ENCODE results near the gene TMEM9B.

Gene TMEM9B

DNA sequence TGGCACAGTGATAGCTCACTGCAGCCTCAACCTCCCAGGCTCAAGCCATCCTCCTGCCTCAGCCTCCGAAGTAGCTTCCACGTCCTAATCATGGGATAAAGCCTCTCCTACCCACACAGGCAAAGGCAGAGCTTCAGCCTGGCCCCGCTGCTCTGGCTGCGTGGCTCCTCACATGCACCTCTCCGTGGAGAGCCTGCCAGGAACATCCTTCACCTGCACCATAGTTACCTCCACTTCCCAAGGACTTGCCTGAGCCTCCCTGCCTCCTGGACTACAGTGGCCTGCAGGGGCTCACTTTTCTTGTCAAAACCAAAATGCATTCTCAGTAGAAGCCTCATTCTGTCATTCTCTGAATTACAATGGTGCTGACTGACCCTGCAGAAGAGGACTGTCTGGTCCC is 38.0 kb downstream of the TMEM9B start:
- Histone ChIP-seq H3K27me3 (ENCODE audit: control insufficient read depth in 1 of 2, insufficient read depth in 2 of 2, low read length in 2 of 2) (no peaks in the 10 kb centered on the region), H3K4me3 (ENCODE audit: low read depth in 1 of 2, low read length in 2 of 2) (no peak overlapping the region), H3K9ac (ENCODE audit: low read length) (no peak overlapping the region), H3K27ac (ENCODE audit: low read depth, low read length) (no peak overlapping the region), H3K36me3 (ENCODE audit: insufficient read depth, low read length) (peaks cover 24% of the 10 kb centered on the region), H3K4me1 (ENCODE audit: insufficient read depth, low read length) (no peaks in the 10 kb centered on the region), H3K9me3 (ENCODE audit: low read length) (no peaks in the 10 kb centered on the region)

DNA sequence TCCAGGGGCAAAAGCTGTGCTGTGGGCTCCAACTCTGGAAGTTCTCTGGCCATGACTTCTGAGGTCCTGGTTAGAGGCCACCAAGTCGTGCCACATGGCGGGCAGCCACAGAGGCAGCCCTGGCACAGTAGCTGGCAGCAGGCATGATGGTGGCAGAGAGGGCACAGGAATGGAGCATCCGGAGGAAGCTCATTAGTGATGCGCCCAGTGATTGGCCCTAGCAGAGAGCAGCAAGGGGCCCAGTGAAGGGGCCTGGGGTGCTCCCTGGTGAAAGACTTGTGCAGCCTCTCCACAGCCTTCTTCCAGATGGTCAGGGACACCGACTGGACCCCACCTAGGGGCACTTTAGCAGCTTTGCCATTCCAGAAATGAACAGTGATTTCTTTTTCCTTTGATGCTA is 38.5 kb downstream of the TMEM9B start:
- peaks cover 29% of the 10 kb centered on the region for H3K36me3 ChIP-seq (ENCODE audit: insufficient read depth, low read length)
- no peak overlapping the region for H3K4me3 ChIP-seq (ENCODE audit: low read depth in 1 of 2, low read length in 2 of 2)
- no peaks in the 10 kb centered on the region for H3K9me3 ChIP-seq (ENCODE audit: low read length)
- no peaks in the 10 kb centered on the region for H3K4me1 ChIP-seq (ENCODE audit: insufficient read depth, low read length)
- no peaks in the 10 kb centered on the region for H3K27me3 ChIP-seq (ENCODE audit: control insufficient read depth in 1 of 2, insufficient read depth in 2 of 2, low read length in 2 of 2)
- no peak overlapping the region for H3K27ac ChIP-seq (ENCODE audit: low read depth, low read length)
- no peak overlapping the region for H3K9ac ChIP-seq (ENCODE audit: low read length)

DNA sequence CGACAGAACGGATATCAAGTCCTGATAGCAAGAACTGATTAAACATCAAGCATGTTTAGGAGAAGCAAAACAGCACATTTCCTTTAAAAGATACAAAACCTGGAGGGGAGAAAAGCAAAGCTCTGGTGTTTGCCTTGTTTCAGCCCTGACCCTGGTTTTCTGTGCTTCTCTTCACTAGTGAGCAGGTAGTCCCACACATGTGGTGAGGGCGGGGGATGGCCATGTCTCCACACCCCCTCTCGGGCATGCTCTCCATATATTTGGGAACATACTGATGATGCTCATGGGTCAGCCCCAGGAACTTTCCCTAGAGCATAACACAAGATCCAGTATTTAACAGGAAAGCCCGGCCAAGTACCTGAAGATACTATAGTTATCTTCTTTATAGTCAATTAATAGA is 41.6 kb downstream of the TMEM9B start:
- peaks cover 4% of the 10 kb centered on the region for H3K4me1 ChIP-seq (ENCODE audit: insufficient read depth, low read length)
- no peaks in the 10 kb centered on the region for H3K9me3 ChIP-seq (ENCODE audit: low read length)
- H3K9ac ChIP-seq (ENCODE audit: low read length): no peak overlapping the region
- no peak overlapping the region for H3K4me3 ChIP-seq (ENCODE audit: low read depth in 1 of 2, low read length in 2 of 2)
- no peak overlapping the region for H3K27ac ChIP-seq (ENCODE audit: low read depth, low read length)
- H3K36me3 ChIP-seq (ENCODE audit: insufficient read depth, low read length): peaks cover 47% of the 10 kb centered on the region
- H3K27me3 ChIP-seq (ENCODE audit: control insufficient read depth in 1 of 2, insufficient read depth in 2 of 2, low read length in 2 of 2): no peaks in the 10 kb centered on the region

DNA sequence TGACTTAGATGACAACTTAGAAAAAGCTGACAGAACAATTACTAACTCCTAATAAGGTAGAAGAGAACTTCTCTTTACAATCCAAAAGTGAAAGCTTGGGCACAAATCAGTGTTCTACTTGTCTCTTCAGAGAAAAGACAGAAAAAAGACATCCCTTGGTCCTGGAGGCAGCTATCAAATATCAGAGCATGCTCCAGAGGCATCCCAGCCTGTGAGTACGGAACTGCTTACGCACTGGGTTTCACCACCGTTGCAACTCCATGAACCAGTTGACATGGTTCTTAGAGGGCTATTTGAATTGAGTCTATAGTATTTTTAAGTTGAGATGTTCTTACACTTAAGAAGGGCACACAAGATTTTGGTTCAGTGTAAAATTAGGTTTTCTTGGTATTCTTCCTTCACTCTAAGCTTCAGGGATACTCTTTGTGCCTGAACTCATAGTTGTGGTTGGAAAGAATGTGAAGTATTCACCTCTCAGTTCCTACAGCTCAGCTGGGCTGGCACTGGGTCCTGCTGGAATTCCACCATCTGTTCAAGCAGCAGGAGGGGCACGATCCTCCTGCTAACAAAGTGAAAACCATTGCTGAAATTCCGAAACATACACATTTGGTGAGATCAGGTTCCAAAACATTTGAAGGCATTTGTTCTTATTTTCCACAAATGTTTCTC is 47.0 kb downstream of the TMEM9B start:
- no peaks in the 10 kb centered on the region for H3K27me3 ChIP-seq (ENCODE audit: control insufficient read depth in 1 of 2, insufficient read depth in 2 of 2, low read length in 2 of 2)
- peak overlapping the region; percentile 67 for H3K27ac ChIP-seq (ENCODE audit: low read depth, low read length)
- H3K9me3 ChIP-seq (ENCODE audit: low read length): no peaks in the 10 kb centered on the region
- no peak overlapping the region for H3K9ac ChIP-seq (ENCODE audit: low read length)
- peak overlapping the region in 1 of 2 donors; percentile 46 for H3K4me3 ChIP-seq (ENCODE audit: low read depth in 1 of 2, low read length in 2 of 2)
- peaks cover 37% of the 10 kb centered on the region for H3K4me1 ChIP-seq (ENCODE audit: insufficient read depth, low read length)
- peaks cover 42% of the 10 kb centered on the region for H3K36me3 ChIP-seq (ENCODE audit: insufficient read depth, low read length)

DNA sequence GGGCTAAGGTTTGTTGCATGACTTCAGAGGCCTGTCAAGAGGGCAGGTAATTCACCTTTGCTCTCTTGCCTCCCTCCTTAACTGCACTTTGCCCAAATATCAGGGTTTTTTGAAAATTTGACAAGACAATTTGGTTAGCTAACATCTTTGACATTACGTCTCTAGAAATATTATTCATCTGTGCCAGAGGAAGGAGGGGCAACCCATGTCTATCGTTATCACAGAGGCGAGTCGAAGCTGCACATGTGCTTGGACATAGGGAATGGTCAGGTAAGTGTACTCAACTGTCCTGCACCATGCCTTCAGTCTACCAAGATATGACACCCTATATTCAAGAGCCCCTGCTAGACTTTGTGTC is 49.6 kb downstream of the TMEM9B start:
- no peak overlapping the region for H3K27ac ChIP-seq (ENCODE audit: low read depth, low read length)
- no peaks in the 10 kb centered on the region for H3K9me3 ChIP-seq (ENCODE audit: low read length)
- H3K4me3 ChIP-seq (ENCODE audit: low read depth in 1 of 2, low read length in 2 of 2): peak overlapping the region in 1 of 2 donors; percentile 8
- peak overlapping the region; percentile 1 for H3K9ac ChIP-seq (ENCODE audit: low read length)
- H3K4me1 ChIP-seq (ENCODE audit: insufficient read depth, low read length): peaks cover 43% of the 10 kb centered on the region
- peaks cover 16% of the 10 kb centered on the region for H3K36me3 ChIP-seq (ENCODE audit: insufficient read depth, low read length)
- no peaks in the 10 kb centered on the region for H3K27me3 ChIP-seq (ENCODE audit: control insufficient read depth in 1 of 2, insufficient read depth in 2 of 2, low read length in 2 of 2)

DNA sequence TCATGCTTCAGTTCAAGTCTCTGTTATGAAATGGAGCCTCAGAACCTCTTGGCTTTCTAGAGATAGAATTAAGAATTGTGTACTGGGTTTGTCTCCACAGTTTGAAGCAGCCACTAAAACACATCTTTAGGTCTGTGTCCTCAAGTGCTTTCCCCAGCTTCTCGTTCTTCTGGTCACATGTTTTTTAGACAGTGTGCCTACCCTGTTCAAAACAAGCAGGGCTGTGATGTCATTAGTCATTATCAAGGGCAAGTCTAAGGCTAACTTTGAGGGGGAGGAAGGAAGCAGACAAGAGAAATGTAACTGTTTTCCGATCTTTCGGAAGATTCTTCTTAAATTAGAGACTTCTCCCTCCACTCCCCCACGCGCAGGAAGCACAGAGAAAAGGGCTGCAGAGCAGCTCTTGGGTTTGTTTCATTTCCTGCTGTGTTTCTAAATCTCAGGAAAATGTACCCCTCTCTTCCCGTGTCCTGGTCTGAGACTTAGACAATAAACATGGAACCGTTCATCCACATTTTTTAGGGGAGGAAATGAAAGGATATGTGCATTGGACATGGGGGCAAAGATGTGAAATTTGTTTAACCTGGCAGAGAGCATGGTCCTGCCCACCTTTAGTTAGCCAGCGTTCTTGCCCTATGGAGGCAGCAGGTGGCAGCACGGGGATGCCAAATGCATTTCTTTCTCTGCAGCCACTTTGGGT is 50.1 kb downstream of the TMEM9B start:
- Histone ChIP-seq H3K9ac (ENCODE audit: low read length) (peak overlapping the region; percentile 1), H3K27me3 (ENCODE audit: control insufficient read depth in 1 of 2, insufficient read depth in 2 of 2, low read length in 2 of 2) (no peaks in the 10 kb centered on the region), H3K4me3 (ENCODE audit: low read depth in 1 of 2, low read length in 2 of 2) (peak overlapping the region in 1 of 2 donors; percentile 8), H3K9me3 (ENCODE audit: low read length) (no peaks in the 10 kb centered on the region), H3K27ac (ENCODE audit: low read depth, low read length) (peak overlapping the region; percentile 69), H3K4me1 (ENCODE audit: insufficient read depth, low read length) (peaks cover 44% of the 10 kb centered on the region), H3K36me3 (ENCODE audit: insufficient read depth, low read length) (peaks cover 15% of the 10 kb centered on the region)

DNA sequence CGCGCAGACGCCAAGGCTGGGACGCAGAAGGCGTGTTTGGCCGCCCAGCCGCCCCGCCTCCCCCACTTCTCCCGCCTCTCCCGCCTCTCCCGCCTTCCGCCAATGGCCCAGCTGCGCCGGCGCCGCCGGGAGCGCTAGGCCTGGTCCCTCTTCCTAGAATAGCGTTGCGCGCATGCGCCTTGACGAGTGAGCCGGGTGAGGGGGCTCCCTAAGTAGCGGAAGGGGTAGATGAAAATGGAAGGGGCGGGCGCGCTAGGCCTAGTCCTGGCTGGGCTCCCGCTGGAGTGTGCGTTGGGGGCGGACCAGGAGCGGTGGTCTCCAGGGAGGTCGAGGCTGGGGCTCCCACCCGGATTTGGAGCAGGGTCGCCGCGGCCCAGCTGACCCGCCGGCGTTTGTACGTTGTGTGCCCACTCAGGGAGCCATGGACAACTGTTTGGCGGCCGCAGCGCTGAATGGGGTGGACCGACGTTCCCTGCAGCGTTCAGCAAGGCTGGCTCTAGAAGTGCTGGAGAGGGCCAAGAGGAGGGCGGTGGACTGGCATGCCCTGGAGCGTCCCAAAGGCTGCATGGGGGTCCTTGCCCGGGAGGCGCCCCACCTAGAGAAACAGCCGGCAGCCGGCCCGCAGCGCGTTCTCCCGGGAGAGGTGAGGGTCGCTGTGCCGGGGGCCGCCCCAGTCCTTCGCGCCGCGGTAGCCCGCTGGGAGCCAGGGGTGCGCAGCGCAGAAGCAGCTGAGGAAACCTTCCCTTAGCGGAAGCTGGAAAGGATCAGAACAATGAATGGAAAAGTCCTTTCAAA is 53.0 kb downstream of the TMEM9B start, which contains the start of gene AKIP1:
Gene AKIP1 (plus strand): TSS at position 161 of the 795 bp plus-strand sequence. CDS start 261 bp downstream, at position 422.
- Histone ChIP-seq H3K9ac (ENCODE audit: low read length) (peak within 1 kb of the TSS; percentile 67), H3K27ac (ENCODE audit: low read depth, low read length) (peak within 1 kb of the TSS; percentile 93), H3K4me3 (ENCODE audit: low read depth in 1 of 2, low read length in 2 of 2) (peak within 1 kb of the TSS; percentile 84 to 89), H3K36me3 (ENCODE audit: insufficient read depth, low read length) (peaks cover 2% of the 10 kb centered on the region), H3K27me3 (ENCODE audit: control insufficient read depth in 1 of 2, insufficient read depth in 2 of 2, low read length in 2 of 2) (no peaks in the 10 kb centered on the region), H3K9me3 (ENCODE audit: low read length) (no peaks in the 10 kb centered on the region), H3K4me1 (ENCODE audit: insufficient read depth, low read length) (peaks cover 25% of the 10 kb centered on the region)

DNA sequence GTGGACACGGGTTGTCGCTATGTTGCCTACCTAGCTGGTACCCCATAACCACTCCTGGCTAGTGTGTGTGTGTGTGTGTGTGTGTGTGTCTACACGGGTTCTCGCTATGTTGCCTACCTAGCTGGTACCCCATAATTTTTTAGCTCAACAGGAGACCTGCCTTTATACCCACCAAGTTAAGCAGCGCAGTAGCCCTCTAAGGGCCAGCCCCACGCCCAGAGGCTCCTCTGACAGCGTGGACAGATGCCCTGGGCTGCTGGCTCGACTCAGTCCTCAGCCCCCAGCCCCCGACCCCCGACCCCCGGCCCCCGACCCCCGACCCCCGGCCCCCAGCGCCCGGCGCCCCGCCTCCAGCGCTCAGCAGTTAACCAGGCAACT is 53.6 kb downstream of the TMEM9B start:
- peak overlapping the region; percentile 30 for H3K9ac ChIP-seq (ENCODE audit: low read length)
- no peaks in the 10 kb centered on the region for H3K9me3 ChIP-seq (ENCODE audit: low read length)
- peak overlapping the region; percentile 73 to 89 for H3K4me3 ChIP-seq (ENCODE audit: low read depth in 1 of 2, low read length in 2 of 2)
- peaks cover 25% of the 10 kb centered on the region for H3K4me1 ChIP-seq (ENCODE audit: insufficient read depth, low read length)
- no peaks in the 10 kb centered on the region for H3K27me3 ChIP-seq (ENCODE audit: control insufficient read depth in 1 of 2, insufficient read depth in 2 of 2, low read length in 2 of 2)
- no peak overlapping the region for H3K27ac ChIP-seq (ENCODE audit: low read depth, low read length)
- no peaks in the 10 kb centered on the region for H3K36me3 ChIP-seq (ENCODE audit: insufficient read depth, low read length)

DNA sequence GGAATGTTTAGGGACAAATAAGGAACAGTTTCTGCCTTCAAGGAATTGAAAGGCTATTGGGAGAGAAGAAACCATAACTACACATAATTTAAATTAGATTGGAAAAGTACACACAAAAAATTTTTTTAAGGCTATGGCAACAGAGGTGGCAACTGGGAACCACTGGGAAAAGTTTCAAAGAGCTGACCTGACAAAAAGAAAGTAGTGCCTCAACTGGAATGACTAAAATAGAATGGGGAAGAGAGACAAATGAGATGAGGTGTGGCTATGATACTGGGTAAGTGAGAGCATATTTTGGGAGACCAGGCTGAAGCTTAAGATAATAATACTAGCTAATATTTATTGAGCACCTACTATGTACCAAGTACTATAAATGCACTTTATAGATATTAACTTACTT is 56.1 kb downstream of the TMEM9B start:
- Histone ChIP-seq H3K9ac (ENCODE audit: low read length) (no peak overlapping the region), H3K27ac (ENCODE audit: low read depth, low read length) (no peak overlapping the region), H3K4me1 (ENCODE audit: insufficient read depth, low read length) (peaks cover 10% of the 10 kb centered on the region), H3K9me3 (ENCODE audit: low read length) (no peaks in the 10 kb centered on the region), H3K4me3 (ENCODE audit: low read depth in 1 of 2, low read length in 2 of 2) (no peak overlapping the region), H3K36me3 (ENCODE audit: insufficient read depth, low read length) (no peaks in the 10 kb centered on the region), H3K27me3 (ENCODE audit: control insufficient read depth in 1 of 2, insufficient read depth in 2 of 2, low read length in 2 of 2) (no peaks in the 10 kb centered on the region)

DNA sequence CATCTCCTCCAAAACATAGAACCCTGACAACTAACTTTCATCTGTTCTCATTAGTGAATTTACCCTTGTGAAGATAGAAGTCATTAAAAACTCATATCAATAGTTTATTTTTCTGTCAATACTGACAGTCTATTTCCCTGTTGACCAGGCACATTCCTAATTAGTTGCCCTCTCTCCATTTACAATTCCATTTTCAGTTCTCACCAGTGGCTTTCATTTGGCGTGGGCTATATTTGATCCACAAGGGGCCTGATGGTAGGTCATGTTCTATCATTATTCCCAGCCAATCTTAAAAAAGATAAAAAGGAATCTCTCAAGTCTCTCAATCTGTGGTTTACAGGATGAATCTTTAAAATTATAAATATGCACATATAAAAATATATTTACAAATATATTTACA is 57.1 kb downstream of the TMEM9B start:
- Histone ChIP-seq H3K27me3 (ENCODE audit: control insufficient read depth in 1 of 2, insufficient read depth in 2 of 2, low read length in 2 of 2) (no peaks in the 10 kb centered on the region), H3K27ac (ENCODE audit: low read depth, low read length) (no peak overlapping the region), H3K4me3 (ENCODE audit: low read depth in 1 of 2, low read length in 2 of 2) (no peak overlapping the region), H3K9me3 (ENCODE audit: low read length) (no peaks in the 10 kb centered on the region), H3K36me3 (ENCODE audit: insufficient read depth, low read length) (no peaks in the 10 kb centered on the region), H3K9ac (ENCODE audit: low read length) (no peak overlapping the region), H3K4me1 (ENCODE audit: insufficient read depth, low read length) (peaks cover 5% of the 10 kb centered on the region)

DNA sequence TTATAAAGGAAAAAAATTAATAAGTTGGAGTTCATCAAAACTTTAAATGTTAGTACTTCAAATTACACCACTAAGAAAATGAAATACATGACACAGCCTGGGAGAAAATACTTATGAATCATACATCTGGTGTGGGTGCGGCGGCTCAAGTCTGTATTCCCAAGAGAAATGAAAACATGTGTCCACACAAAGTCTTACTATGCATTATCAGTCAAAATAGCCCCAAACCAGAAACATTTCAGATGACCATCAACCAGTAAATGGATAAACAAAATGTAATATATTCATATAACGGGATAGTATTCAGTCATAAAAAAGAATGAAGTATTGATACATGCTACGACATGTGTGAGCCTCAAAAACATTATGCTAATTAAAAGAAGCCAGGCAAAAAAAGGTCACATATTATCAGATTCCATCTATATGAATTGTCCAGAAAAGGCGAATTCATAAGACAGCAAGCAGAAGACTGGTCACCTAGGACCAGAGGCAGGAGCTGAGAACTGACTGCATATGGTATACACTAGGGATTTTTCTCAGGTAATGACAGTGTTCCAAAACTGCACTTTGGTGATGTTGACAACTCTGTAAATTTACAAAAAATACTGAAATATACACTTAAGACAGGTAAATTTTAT is 58.6 kb downstream of the TMEM9B start:
- H3K27ac ChIP-seq (ENCODE audit: low read depth, low read length): no peak overlapping the region
- no peaks in the 10 kb centered on the region for H3K9me3 ChIP-seq (ENCODE audit: low read length)
- no peak overlapping the region for H3K4me3 ChIP-seq (ENCODE audit: low read depth in 1 of 2, low read length in 2 of 2)
- H3K9ac ChIP-seq (ENCODE audit: low read length): no peak overlapping the region
- no peaks in the 10 kb centered on the region for H3K27me3 ChIP-seq (ENCODE audit: control insufficient read depth in 1 of 2, insufficient read depth in 2 of 2, low read length in 2 of 2)
- peaks cover 5% of the 10 kb centered on the region for H3K4me1 ChIP-seq (ENCODE audit: insufficient read depth, low read length)
- H3K36me3 ChIP-seq (ENCODE audit: insufficient read depth, low read length): no peaks in the 10 kb centered on the region

Measured in muscle layer of colon (tissue), 2 donors.